GM12878 (cell line): ENCODE results near the gene OR2B2. TPM values are rescaled to one million over a fixed set of nuclear protein-coding genes. Genes with fewer than 3 reads are reported as not detected.

Experiments used
- JUND ChIP-seq: IDR thresholded peaks from 2 replicates; pipeline ENCODE4 v1.6.1; 2012; ENCODE audit warnings: low read depth, mild to moderate bottlenecking, low read length, improper control_type of control experiment, moderate library complexity
- MTA3 ChIP-seq: IDR thresholded peaks from 2 replicates; pipeline ENCODE4 v1.6.1; 2012; ENCODE audit warnings: low read length, inconsistent platforms, borderline replicate concordance
- NR2C1 ChIP-seq: fragments of 450-650 bp; IDR thresholded peaks from 2 replicates; pipeline ENCODE4 v1.6.1; 2017; ENCODE audit warnings: antibody characterized with exemption, mild to moderate bottlenecking, moderate library complexity
- STAT1 ChIP-seq: fragments of 450-650 bp; conservative IDR thresholded peaks from 2 replicates; pipeline ENCODE4 v1.6.1; 2014; ENCODE audit warnings: antibody characterized with exemption, mild to moderate bottlenecking
- STAT3 ChIP-seq: IDR thresholded peaks from 2 replicates; pipeline ENCODE4 v1.6.1; 2011; ENCODE audit warnings: low read depth, low read length, improper control_type of control experiment
- YBX1 ChIP-seq: fragments of 450-650 bp; IDR thresholded peaks from 2 replicates; pipeline ENCODE4 v1.6.1; 2016; ENCODE audit warnings: antibody characterized with exemption
- ZSCAN29 ChIP-seq: fragments of 450-650 bp; IDR thresholded peaks from 2 replicates; pipeline ENCODE4 v1.6.1; 2017; ENCODE audit warnings: mild to moderate bottlenecking, moderate library complexity
- polyA plus RNA-seq, 11 experiments: library from polyadenylated mRNA; depleted of rRNA in 4 of 11; unstranded in 6 of 11; stranded (reverse) in 5 of 11; fragments of >200 nt; fragmentation: Nextera tagmentation in 4 of 11; fragmentation: Illumina TruSeq in 1 of 11; extraction: Ambion mirVana in 4 of 11; extraction: Trizol in 1 of 11; gene quantifications; 1 replicate in 1 of 11; 2 replicates in 10 of 11; pipeline versions ENCODE4 v1.2.1 to v1.2.3, GENCODE V29; 2011 to 2016; ENCODE audit warnings: inconsistent platforms in 2 of 11, missing spikeins in 2 of 11, low read depth in 1 of 11
- total RNA-seq, 4 experiments: library from RNA; depleted of rRNA in 3 of 4; stranded (reverse); fragments of >200 nt in 3 of 4; fragmentation: Illumina TruSeq in 1 of 4; extraction: Trizol in 1 of 4; gene quantifications; 2 replicates each; pipeline versions ENCODE4 v1.2.1 to v1.2.3, GENCODE V29; 2013 to 2021
- TF ChIP-seq, protein P1 (sequence below): fragments of 450-650 bp; formaldehyde crosslinking; IDR thresholded peaks from 2 replicates; pipeline ENCODE4 v1.4.0; 2020; ENCODE audit warnings: mild to moderate bottlenecking, moderate library complexity

The OR2B2 gene
- total and polyA plus RNA-seq, 10 of the 15 experiments (the other 5 are each of a cell fraction or from before 2014, with no cell fraction given), result not detected

GRCh38 chr6:27873021-27873940 is 38.9 kb downstream of the OR2B2 start (continued):
- TF ChIP-seq JUND (no peak), STAT1 (no peak), ZSCAN29 (no peak), NR2C1 (no peak), STAT3 (no peak), YBX1 (no peak), MTA3 (peak; percentile 91; the same call in 1 of the 2 replicates)
- TF ChIP-seq, protein P1, sequence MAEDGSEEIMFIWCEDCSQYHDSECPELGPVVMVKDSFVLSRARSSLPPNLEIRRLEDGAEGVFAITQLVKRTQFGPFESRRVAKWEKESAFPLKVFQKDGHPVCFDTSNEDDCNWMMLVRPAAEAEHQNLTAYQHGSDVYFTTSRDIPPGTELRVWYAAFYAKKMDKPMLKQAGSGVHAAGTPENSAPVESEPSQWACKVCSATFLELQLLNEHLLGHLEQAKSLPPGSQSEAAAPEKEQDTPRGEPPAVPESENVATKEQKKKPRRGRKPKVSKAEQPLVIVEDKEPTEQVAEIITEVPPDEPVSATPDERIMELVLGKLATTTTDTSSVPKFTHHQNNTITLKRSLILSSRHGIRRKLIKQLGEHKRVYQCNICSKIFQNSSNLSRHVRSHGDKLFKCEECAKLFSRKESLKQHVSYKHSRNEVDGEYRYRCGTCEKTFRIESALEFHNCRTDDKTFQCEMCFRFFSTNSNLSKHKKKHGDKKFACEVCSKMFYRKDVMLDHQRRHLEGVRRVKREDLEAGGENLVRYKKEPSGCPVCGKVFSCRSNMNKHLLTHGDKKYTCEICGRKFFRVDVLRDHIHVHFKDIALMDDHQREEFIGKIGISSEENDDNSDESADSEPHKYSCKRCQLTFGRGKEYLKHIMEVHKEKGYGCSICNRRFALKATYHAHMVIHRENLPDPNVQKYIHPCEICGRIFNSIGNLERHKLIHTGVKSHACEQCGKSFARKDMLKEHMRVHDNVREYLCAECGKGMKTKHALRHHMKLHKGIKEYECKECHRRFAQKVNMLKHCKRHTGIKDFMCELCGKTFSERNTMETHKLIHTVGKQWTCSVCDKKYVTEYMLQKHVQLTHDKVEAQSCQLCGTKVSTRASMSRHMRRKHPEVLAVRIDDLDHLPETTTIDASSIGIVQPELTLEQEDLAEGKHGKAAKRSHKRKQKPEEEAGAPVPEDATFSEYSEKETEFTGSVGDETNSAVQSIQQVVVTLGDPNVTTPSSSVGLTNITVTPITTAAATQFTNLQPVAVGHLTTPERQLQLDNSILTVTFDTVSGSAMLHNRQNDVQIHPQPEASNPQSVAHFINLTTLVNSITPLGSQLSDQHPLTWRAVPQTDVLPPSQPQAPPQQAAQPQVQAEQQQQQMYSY, result peak; percentile 59; the same call in 1 of the 2 replicates
